Raji (cell line): Measurements from ENCODE around the gene CNPY4.

Source experiments
- POLR2A ChIP-seq: IDR thresholded peaks from 2 replicates; pipeline ENCODE4 v1.6.1; 2011; ENCODE audit warnings: low read depth, low read length, control low read depth; ENCODE audit not compliant: insufficient read depth

The CNPY4 gene

DNA sequence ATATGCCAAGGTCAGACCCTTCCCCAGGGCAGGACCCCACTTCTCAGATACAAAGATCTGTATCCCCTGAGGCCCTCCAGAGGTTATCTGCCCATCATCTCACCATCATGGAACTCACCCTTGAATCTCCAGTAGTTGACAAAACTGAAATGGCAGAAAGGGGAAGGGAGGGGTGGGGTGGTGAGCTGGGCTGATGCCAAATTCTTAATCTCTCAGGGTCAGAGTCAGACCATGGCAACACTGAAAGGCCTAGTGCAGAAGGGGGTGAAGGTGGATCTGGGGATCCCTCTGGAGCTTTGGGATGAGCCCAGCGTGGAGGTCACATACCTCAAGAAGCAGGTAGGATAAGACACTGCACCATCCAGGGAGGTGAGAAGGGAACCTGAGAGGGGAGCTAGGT lies 3.1 kb downstream of the CNPY4 start:
- TF ChIP-seq POLR2A, result no peak

DNA sequence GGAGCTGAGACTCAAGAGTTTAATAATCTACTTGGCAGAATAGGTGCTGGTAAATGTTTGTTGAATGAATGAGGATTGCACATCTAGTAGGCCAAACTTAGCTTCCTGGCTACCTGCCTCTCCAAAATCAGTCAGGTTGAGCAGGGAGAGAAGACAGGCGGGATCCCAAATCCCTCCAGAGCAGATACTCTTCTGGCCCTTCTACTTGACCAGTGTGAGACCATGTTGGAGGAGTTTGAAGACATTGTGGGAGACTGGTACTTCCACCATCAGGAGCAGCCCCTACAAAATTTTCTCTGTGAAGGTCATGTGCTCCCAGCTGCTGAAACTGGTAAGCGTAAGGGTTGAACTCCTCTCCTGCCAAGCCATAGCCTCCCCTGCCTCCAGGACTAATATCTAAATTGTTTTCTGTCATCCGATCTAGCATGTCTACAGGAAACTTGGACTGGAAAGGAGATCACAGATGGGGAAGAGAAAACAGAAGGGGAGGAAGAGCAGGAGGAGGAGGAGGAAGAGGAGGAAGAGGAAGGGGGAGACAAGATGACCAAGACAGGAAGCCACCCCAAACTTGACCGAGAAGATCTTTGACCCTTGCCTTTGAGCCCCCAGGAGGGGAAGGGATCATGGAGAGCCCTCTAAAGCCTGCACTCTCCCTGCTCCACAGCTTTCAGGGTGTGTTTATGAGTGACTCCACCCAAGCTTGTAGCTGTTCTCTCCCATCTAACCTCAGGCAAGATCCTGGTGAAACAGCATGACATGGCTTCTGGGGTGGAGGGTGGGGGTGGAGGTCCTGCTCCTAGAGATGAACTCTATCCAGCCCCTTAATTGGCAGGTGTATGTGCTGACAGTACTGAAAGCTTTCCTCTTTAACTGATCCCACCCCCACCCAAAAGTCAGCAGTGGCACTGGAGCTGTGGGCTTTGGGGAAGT lies 5.1 kb downstream of the CNPY4 start:
- TF ChIP-seq POLR2A, result no peak

DNA sequence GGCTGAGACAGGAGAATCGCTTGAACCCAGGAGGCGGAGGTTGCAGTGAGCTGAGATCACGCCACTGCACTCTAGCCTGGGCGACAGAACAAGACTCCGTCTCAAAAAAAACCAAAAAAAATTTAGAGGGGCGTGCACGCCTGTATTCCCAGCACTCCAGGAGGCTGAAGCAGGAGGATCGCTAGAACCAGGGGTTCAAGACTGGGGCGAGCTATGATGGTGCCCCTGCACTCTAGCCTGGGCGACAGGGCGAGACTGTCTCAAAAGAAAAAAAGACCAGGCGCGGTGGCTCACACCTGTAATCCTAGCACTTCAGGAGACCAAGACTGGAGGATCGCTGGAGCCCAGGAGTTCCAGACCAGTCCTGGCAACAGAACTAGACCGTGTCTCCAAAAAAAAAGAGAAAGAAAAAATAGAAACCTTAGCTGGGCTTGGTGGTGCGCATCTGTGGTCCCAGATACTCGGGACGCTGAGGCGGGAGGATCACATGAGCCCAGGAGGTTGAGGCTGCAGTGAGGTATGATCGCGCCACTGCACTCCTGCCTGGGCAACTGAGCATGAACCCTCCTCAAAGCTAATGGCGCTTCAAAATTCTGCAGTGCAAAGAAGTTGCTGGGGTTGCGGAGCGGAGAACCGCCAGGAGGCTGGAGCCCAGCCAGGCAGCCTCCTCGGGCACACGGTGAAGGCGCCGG lies 7.0 kb downstream of the CNPY4 start:
- TF ChIP-seq POLR2A, result no peak

DNA sequence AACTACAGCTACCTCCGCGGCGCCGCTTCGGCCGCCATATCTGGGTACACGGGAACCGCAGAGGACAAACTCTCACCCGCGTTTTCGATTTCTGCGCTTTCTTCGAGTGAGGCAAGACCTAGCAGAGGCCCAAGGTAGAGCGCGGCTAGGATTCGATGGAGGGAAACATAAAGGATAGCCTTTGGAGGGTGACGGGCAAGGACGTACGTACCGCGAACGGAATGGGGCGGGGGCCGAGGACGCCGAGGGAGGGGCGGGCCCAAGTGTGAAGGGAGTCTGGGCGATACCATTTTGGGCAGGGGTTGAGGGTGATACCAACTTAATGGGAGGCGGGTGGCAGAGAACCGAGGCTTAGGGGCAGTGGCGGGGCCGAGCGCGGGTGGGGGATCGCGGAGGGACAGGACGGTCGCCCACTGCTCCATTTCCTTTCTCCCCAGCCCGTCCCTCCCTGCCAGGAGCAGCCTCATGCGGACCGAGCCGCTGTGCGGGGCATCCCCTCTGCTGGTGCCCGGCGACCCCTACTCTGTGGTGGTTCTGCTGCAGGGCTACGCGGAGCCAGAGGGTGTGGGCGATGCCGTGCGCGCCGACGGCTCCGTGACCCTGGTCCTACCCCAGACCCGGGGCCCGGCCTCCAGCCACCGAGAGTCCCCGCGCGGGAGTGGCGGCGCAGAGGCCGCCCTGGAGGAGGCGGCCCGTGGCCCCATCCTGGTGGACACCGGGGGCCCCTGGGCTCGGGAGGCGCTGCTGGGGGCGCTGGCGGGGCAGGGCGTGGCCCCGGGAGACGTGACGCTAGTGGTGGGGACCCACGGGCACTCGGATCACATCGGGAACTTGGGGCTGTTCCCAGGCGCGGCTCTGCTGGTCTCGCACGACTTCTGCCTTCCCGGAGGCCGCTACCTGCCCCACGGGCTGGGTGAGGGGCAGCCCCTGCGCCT lies 7.8 kb downstream of the CNPY4 start, which contains the start of gene MBLAC1:
Gene MBLAC1 (plus strand): TSS at position 37 of the 935 bp plus-strand sequence. CDS start 429 bp downstream, at position 466.
- peak; percentile 91 for TF ChIP-seq POLR2A

DNA sequence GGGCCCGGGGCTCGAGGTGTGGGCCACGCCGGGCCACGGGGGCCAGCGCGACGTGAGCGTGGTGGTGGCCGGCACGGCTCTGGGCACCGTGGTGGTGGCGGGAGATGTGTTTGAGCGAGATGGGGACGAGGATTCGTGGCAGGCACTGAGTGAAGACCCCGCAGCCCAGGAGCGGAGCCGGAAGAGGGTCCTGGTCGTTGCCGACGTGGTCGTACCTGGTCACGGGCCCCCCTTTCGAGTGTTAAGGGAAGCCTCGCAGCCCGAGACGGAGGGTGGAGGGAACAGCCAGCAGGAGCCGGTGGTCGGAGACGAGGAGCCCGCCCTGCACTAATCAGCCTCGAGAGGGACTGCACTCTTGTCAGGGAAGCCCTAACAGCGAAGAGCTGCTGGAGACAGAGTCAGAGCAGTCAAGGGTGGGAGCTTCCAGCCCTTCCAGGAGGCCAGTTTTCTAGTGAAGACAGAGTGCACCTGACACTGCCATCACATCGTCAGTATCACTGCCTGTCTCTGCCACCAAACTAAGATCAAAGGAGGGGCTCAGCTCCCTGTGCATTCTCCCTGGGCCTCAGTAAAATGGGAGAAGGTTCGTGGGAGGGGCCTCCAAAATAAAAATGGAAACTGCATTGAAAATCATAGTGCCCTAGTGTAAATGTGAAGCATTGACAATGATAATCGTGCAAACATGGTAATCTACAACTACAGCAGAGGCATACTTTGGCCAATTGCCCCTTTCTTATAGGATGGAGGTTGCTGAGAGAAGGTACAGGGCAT lies 8.6 kb downstream of the CNPY4 start:
- TF ChIP-seq POLR2A, result 0 out of 2 replicates have a peak, but pooled peaks have one; percentile 12

GRCh38 chr7:100128637-100128963 lies 9.2 kb downstream of the CNPY4 start:
- no peak for TF ChIP-seq POLR2A

DNA sequence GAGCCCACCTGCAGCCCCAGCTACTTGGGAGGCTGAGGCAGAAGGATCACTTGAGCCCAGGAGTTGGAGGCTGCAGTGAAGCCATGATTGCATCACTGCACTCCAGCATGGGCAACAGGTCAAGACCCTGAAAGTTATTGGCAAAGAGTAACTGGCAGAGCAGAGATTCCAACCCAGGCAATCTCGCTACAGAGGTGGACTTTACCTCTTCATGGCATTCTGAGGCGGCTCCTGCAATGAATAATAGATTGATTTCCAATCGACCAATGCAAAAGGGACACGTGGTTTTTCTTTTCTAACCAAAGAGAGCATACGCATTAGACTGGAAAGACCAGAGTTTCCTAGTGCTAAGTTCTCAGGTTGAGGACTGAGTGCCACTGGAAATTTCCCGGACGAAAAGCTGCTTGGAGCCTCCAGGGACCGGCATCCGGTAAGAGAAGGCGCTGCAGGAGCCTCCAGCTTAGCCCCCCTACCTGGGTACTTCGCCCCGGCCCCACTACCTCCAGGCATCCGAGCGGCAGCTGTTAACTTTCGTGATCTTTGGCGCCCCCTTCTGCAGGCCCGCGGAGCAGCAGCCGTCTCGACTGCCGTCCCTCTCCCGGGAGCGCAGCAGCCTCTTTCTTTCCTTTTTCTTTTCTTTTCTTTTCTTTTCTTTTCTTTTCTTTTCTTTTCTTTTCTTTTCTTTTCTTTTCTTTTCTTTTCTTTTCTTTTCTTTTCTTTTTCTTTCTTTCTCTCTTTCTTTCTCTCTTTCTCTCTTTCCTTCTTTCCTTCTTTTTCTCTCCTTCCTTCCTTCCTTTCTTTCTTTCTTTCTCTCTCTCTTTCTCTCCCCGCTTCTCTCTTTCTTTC lies 11.4 kb downstream of the CNPY4 start:
- 0 out of 2 replicates have a peak, but pooled peaks have one; percentile 17 for TF ChIP-seq POLR2A

GRCh38 chr7:100132126-100132525 lies 12.7 kb downstream of the CNPY4 start:
- TF ChIP-seq POLR2A, result no peak

DNA sequence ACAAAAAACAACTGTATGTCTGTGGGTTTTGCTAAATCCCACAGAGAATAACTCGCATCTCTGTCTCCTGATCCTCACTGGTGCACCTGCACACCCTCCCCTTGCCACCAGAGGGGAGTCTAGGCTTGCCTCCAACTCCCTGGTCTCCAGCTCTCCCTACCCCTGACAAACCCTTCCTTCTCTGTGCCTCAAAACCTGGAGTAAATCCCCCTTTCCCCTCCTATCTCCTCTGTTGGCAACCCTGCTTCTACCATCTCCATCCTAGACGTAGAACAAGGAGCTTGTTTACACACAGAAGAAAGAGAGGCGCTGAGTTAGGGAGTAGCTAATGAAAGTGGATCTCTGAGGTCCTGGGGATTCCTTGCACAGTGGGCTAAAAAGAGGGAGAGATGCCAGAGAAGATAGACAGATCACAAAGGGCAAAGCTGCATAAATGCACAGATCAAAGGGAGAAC lies 13.3 kb downstream of the CNPY4 start:
- no peak for TF ChIP-seq POLR2A

- no peak for TF ChIP-seq POLR2A
These were observed 18.7 kb downstream of the CNPY4 start for GRCh38 chr7:100137851-100138760.

DNA sequence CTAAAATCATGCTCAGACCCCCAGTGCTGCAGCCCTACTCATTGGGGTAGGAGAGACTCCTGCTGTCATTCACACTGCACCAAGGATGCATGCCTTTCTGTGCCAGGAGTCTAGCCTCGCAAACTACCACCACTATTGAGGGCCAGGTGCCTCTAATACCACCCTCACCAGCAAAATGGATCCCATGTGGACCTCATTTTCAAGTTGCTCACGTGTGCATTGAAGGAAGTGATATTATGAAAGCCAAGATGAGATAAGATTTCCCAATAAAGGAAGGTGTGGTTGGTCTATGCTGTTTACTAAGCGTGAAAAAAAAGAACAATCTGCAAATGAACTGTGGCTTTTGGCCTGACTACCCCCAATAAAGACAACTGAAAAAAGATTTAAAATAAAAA lies 22.1 kb downstream of the CNPY4 start:
- TF ChIP-seq POLR2A, result no peak

DNA sequence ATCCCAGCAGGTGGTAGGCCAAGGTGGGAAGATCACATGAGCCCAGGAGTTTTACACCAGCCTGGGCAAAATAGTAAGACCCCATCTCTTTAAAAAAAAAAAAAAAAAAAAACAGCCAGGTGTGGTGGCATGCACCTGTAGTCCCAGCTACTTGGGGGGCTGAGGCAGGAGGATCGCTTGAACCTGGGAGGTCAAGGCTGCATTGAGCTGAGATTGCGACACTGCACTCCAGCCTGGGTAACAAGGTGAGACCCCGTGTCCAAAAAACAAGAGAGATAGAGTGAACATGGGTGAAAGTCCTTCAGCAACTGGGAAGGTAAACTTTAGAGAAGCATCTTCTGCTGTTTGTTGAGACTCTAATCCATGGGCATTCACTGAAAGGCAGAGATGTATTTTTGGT lies 23.0 kb downstream of the CNPY4 start:
- no peak for TF ChIP-seq POLR2A
